ENCODE results near the gene ESR1. TPM values are rescaled to one million over a fixed set of nuclear protein-coding genes. Genes with fewer than 3 reads are reported as not detected.

Gene ESR1
- total RNA-seq, 2 experiments from 2014 or later, result 0.06 TPM; not detected in 1

- H3K9me2 ChIP-seq (ENCODE audit: insufficient read depth, low read length), result no peaks in the 10 kb centered on the region
- no TSS peak for BruUV-seq (replicated peaks)
- intact Hi-C loops (cut with micrococcal nuclease; ENCODE audit: unreplicated experiment), result no loop called here
- 0 out of 2 replicates have a peak, but pooled peaks cover 6% of the 10 kb centered on the region for H3K9me3 ChIP-seq (ENCODE audit: low read length)
- DNase-seq (ENCODE audit: low spot score), result no peak
- no peak for TF ChIP-seq EZH2phosphoT487 (IDR thresholded peaks at IDR 0.05; ENCODE audit: borderline replicate concordance, low read depth, low read length)
- TF ChIP-seq CTCF (conservative IDR thresholded peaks at IDR 0.05; ENCODE audit: low read length), result no peak
- no peaks in the 10 kb centered on the region for H4K20me1 ChIP-seq (ENCODE audit: insufficient read depth, low read length)
- ChIA-PET CTCF (ENCODE audit: unreplicated experiment) (no interaction called here), POLR2A (no interaction called here)
- no peaks in the 10 kb centered on the region for H3K36me3 ChIP-seq (ENCODE audit: insufficient read depth, low read length)
- H3K4me2 ChIP-seq (ENCODE audit: low read length), result no peak overlapping the region
- H2AFZ ChIP-seq (ENCODE audit: low read length), result no peak overlapping the region
- no peaks in the 10 kb centered on the region for H3K4me1 ChIP-seq (ENCODE audit: insufficient read depth, low read length, poor library complexity, severe bottlenecking)
- no peak overlapping the region for H3K27ac ChIP-seq (ENCODE audit: low read depth, low read length, poor library complexity, severe bottlenecking)
- H3K4me3 ChIP-seq (ENCODE audit: low read depth, low read length, poor library complexity, severe bottlenecking), result no peak overlapping the region
- H3K79me2 ChIP-seq (ENCODE audit: insufficient read depth, low read depth, low read length), result no peaks in the 10 kb centered on the region
Measured at GRCh38 chr6:152078804-152079203, 271.3 kb downstream of the ESR1 start.

GRCh38 chr6:152085451-152085921, 278.0 kb downstream of the ESR1 start:
- ChIA-PET CTCF (ENCODE audit: unreplicated experiment) (no interaction called here), POLR2A (no interaction called here)
- no peak overlapping the region for H3K4me2 ChIP-seq (ENCODE audit: low read length)
- no peak overlapping the region for H3K4me3 ChIP-seq (ENCODE audit: low read depth, low read length, poor library complexity, severe bottlenecking)
- H3K27ac ChIP-seq (ENCODE audit: low read depth, low read length, poor library complexity, severe bottlenecking), result no peak overlapping the region
- intact Hi-C loops (cut with micrococcal nuclease; ENCODE audit: unreplicated experiment), result no loop called here
- H4K20me1 ChIP-seq (ENCODE audit: insufficient read depth, low read length), result no peaks in the 10 kb centered on the region
- H3K4me1 ChIP-seq (ENCODE audit: insufficient read depth, low read length, poor library complexity, severe bottlenecking), result no peaks in the 10 kb centered on the region
- no peaks in the 10 kb centered on the region for H3K36me3 ChIP-seq (ENCODE audit: insufficient read depth, low read length)
- no peaks in the 10 kb centered on the region for H3K79me2 ChIP-seq (ENCODE audit: insufficient read depth, low read depth, low read length)
- TF ChIP-seq EZH2phosphoT487 (IDR thresholded peaks at IDR 0.05; ENCODE audit: borderline replicate concordance, low read depth, low read length), result no peak
- TF ChIP-seq CTCF (conservative IDR thresholded peaks at IDR 0.05; ENCODE audit: low read length), result no peak
- H3K9me2 ChIP-seq (ENCODE audit: insufficient read depth, low read length), result no peaks in the 10 kb centered on the region
- DNase-seq (ENCODE audit: low spot score), result no peak
- H2AFZ ChIP-seq (ENCODE audit: low read length), result no peak overlapping the region
- no TSS peak for BruUV-seq (replicated peaks)
- no peaks in the 10 kb centered on the region for H3K9me3 ChIP-seq (ENCODE audit: low read length)

- intact Hi-C loops (cut with micrococcal nuclease; ENCODE audit: unreplicated experiment), result no loop called here
Measured at GRCh38 chr6:152086223-152086873, 278.9 kb downstream of the ESR1 start.

More at GRCh38 chr6:152086223-152086873, 278.9 kb downstream of the ESR1 start:
- no peak overlapping the region for H3K4me2 ChIP-seq (ENCODE audit: low read length)
- no peaks in the 10 kb centered on the region for H3K79me2 ChIP-seq (ENCODE audit: insufficient read depth, low read depth, low read length)
- H3K27ac ChIP-seq (ENCODE audit: low read depth, low read length, poor library complexity, severe bottlenecking), result no peak overlapping the region
- no peak overlapping the region for H3K4me3 ChIP-seq (ENCODE audit: low read depth, low read length, poor library complexity, severe bottlenecking)
- H2AFZ ChIP-seq (ENCODE audit: low read length), result no peak overlapping the region
- H3K36me3 ChIP-seq (ENCODE audit: insufficient read depth, low read length), result no peaks in the 10 kb centered on the region
- H3K4me1 ChIP-seq (ENCODE audit: insufficient read depth, low read length, poor library complexity, severe bottlenecking), result no peaks in the 10 kb centered on the region
- no peaks in the 10 kb centered on the region for H3K9me3 ChIP-seq (ENCODE audit: low read length)
- POLR2A ChIA-PET, result no interaction called here
- no peaks in the 10 kb centered on the region for H4K20me1 ChIP-seq (ENCODE audit: insufficient read depth, low read length)
- no peaks in the 10 kb centered on the region for H3K9me2 ChIP-seq (ENCODE audit: insufficient read depth, low read length)
- TF ChIP-seq CTCF (conservative IDR thresholded peaks at IDR 0.05; ENCODE audit: low read length) (no peak), EZH2phosphoT487 (IDR thresholded peaks at IDR 0.05; ENCODE audit: borderline replicate concordance, low read depth, low read length) (no peak)
- BruUV-seq (replicated peaks), result no TSS peak
- DNase-seq (ENCODE audit: low spot score), result no peak
- CTCF ChIA-PET (ENCODE audit: unreplicated experiment), result no interaction called here
